Trophoblast cell (in vitro differentiated cells and primary cell): ENCODE measurements around the gene CCDC146.
A peak's percentile ranks its signal among the peaks of the same experiment; 100 is the strongest.

Source experiments
- DNase-seq, 2 donors: peaks; one replicate each; pipeline ENCODE4 v3.0.0-alpha.2; 2016
- H2AFZ ChIP-seq: 2 replicates; pipeline ENCODE4 v1.6.1; 2013; ENCODE audit warnings: low read length, moderate library complexity, mild to moderate bottlenecking; ENCODE audit not compliant: insufficient read depth, poor library complexity
- H2AK5ac ChIP-seq: 2 replicates; pipeline ENCODE4 v1.6.1; 2013; ENCODE audit warnings: mild to moderate bottlenecking, low read length
- H2BK120ac ChIP-seq: 2 replicates; pipeline ENCODE4 v1.6.1; 2013; ENCODE audit warnings: low read length, mild to moderate bottlenecking, moderate library complexity; ENCODE audit not compliant: insufficient read depth, poor library complexity
- H2BK12ac ChIP-seq: 2 replicates; pipeline ENCODE4 v1.6.1; 2013; ENCODE audit warnings: mild to moderate bottlenecking, low read length, moderate library complexity
- H2BK5ac ChIP-seq: 2 replicates; pipeline ENCODE4 v1.6.1; 2013; ENCODE audit warnings: low read length, low read depth, moderate library complexity, mild to moderate bottlenecking; ENCODE audit not compliant: poor library complexity
- H3K14ac ChIP-seq: 2 replicates; pipeline ENCODE4 v1.6.1; 2013; ENCODE audit warnings: mild to moderate bottlenecking, low read length
- H3K18ac ChIP-seq: 2 replicates; pipeline ENCODE4 v1.6.1; 2013; ENCODE audit warnings: mild to moderate bottlenecking, low read length
- H3K23ac ChIP-seq: 2 replicates; pipeline ENCODE4 v1.6.1; 2013; ENCODE audit warnings: low read length
- H3K27ac ChIP-seq: 2 replicates; pipeline ENCODE4 v1.5.1; 2013; ENCODE audit warnings: low read depth, mild to moderate bottlenecking, inconsistent platforms, low read length, moderate library complexity
- H3K27me3 ChIP-seq: 2 replicates; pipeline ENCODE4 v1.6.1; 2013; ENCODE audit warnings: inconsistent platforms, mild to moderate bottlenecking, low read length, moderate library complexity; ENCODE audit not compliant: insufficient read depth
- H3K36me3 ChIP-seq, 2 experiments: 1 replicate in 1 of 2; 2 replicates in 1 of 2; pipeline ENCODE4 v1.6.1; 2013; ENCODE audit warnings: low read length in 2 of 2, mild to moderate bottlenecking in 2 of 2, moderate library complexity in 1 of 2; ENCODE audit not compliant: insufficient read depth in 2 of 2, control insufficient read depth in 1 of 2
- H3K4ac ChIP-seq: 2 replicates; pipeline ENCODE4 v1.6.1; 2013; ENCODE audit warnings: low read depth, mild to moderate bottlenecking, low read length, moderate library complexity
- H3K4me1 ChIP-seq, 2 experiments: 1 replicate in 1 of 2; 2 replicates in 1 of 2; pipeline ENCODE4 v1.6.1; 2013; ENCODE audit warnings: low read length in 2 of 2, mild to moderate bottlenecking in 2 of 2, moderate library complexity in 1 of 2; ENCODE audit not compliant: insufficient read depth in 2 of 2, control insufficient read depth in 1 of 2
- H3K4me2 ChIP-seq: 2 replicates; pipeline ENCODE4 v1.6.1; 2013; ENCODE audit warnings: inconsistent platforms, mild to moderate bottlenecking, low read length, moderate library complexity
- H3K4me3 ChIP-seq: 2 replicates; pipeline ENCODE4 v1.5.1; 2013; ENCODE audit warnings: mild to moderate bottlenecking, low read depth, low read length, inconsistent platforms
- H3K79me1 ChIP-seq: one replicate; pipeline ENCODE4 v1.6.1; 2013; ENCODE audit warnings: low read length
- H3K79me2 ChIP-seq: 2 replicates; pipeline ENCODE4 v1.6.1; 2013; ENCODE audit warnings: low read length, mild to moderate bottlenecking; ENCODE audit not compliant: control insufficient read depth, insufficient read depth, poor library complexity
- H3K9ac ChIP-seq: 2 replicates; pipeline ENCODE4 v1.6.1; 2013; ENCODE audit warnings: mild to moderate bottlenecking, low read length
- H3K9me3 ChIP-seq: 2 replicates; pipeline ENCODE4 v1.6.1; 2013; ENCODE audit warnings: low read depth, mild to moderate bottlenecking, control low read depth, inconsistent platforms, low read length; ENCODE audit not compliant: insufficient read depth
- H4K12ac ChIP-seq: 2 replicates; pipeline ENCODE4 v1.6.1; 2013; ENCODE audit warnings: low read depth, mild to moderate bottlenecking, low read length, moderate library complexity
- H4K8ac ChIP-seq: 2 replicates; pipeline ENCODE4 v1.6.1; 2013; ENCODE audit warnings: low read depth, mild to moderate bottlenecking, low read length, moderate library complexity
- H4K91ac ChIP-seq: one replicate; pipeline ENCODE4 v1.6.1; 2013; ENCODE audit warnings: low read depth, mild to moderate bottlenecking, low read length, moderate library complexity
- WGBS: extraction: QIAGEN DNeasy Blood & Tissue Kit; methylation state at CpG from one replicate; pipeline ENCODE4 v1.1.7; 2013; ENCODE audit warnings: missing lambda C conversion rate; ENCODE audit not compliant: insufficient read length, insufficient coverage; ENCODE audit errors: extremely low coverage; 5-methylcytosine and 5-hydroxymethylcytosine counted together

The CCDC146 gene

DNA sequence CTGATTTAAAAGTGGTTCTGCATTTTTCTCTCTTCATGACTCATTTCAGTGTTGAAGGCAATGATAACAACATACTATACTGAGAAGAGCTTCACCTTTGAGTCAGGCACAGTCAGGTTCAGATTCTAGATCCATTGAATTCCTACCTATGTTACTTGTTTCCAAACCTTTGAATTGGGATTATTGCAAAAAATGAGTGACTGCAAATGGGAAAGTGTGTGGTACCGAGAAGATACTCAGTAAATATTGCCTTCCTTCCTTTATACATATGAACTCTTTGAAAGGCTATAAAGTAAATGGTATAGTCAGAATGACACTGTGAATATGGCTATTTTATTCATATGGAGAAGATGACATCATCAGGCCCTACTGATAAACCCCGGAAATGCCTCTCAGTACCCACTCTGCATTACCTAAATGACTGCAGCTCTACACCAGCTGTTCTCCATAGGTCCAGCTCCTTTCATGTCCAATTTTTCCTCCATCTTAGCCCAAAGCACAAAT is 143.9 kb downstream of the CCDC146 start:
- no peak overlapping the region for H2BK12ac ChIP-seq
- H3K9ac ChIP-seq, result no peak overlapping the region
- H3K4me3 ChIP-seq, result no peak overlapping the region
- DNase-seq, result peak in 1 of 2 donors; percentile 33
- no peaks in the 10 kb centered on the region for H3K79me1 ChIP-seq
- no peaks in the 10 kb centered on the region for H3K27me3 ChIP-seq
- H3K36me3 ChIP-seq, result no peaks in the 10 kb centered on the region
- H4K8ac ChIP-seq, result no peak overlapping the region
- no peak overlapping the region for H2BK120ac ChIP-seq
- H3K4me1 ChIP-seq, result no peaks in the 10 kb centered on the region
- no peak overlapping the region for H3K4ac ChIP-seq
- H3K79me2 ChIP-seq, result no peaks in the 10 kb centered on the region
- no peak overlapping the region for H3K14ac ChIP-seq
- no peak overlapping the region for H2AFZ ChIP-seq
- WGBS, result no CpG with 5 or more reads among the region's 2 CpGs
- no peak overlapping the region for H2AK5ac ChIP-seq
- H4K12ac ChIP-seq, result no peak overlapping the region
- no peak overlapping the region for H3K4me2 ChIP-seq
- H4K91ac ChIP-seq, result no peak overlapping the region
- no peaks in the 10 kb centered on the region for H3K9me3 ChIP-seq
- H3K23ac ChIP-seq, result no peak overlapping the region
- no peak overlapping the region for H2BK5ac ChIP-seq
- H3K18ac ChIP-seq, result no peak overlapping the region
- H3K27ac ChIP-seq, result no peak overlapping the region

DNA sequence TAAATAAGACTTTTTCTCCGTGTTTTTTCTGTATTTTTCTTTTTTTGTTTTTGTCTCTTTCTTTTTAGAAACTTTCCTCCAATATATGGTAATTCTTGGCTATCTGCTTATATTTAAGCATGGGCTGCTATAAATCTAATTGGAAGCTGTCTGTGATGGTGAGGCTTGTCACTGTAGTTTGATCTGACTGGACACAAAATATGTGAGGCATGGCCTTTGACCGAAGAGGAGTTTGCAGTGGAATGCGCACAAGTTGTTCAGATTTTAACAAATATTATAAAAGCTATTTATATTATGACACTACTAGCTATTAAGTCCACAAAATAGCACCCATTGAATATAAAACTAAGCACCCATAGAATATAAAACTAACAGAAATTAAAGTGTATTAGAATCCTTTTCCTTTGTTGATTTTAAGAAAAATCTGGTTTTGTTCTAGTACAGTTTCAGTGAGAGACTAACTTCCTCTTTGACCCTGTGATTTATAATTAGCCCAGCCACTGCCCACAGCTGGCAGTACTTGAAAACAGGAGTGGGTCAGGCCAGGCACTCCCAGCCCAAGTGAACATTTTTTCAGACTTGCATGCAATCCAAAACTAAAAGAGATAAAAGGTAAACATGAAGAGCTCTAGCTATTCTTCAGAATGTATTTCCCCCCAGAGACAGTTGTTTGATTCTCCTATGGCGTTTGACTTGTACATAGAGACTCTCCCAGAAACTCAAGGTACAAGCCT is 147.1 kb downstream of the CCDC146 start:
- Histone ChIP-seq H3K27ac (no peak overlapping the region), H2AK5ac (no peak overlapping the region), H3K36me3 (no peaks in the 10 kb centered on the region), H3K9me3 (no peaks in the 10 kb centered on the region), H4K8ac (no peak overlapping the region), H2BK120ac (no peak overlapping the region), H3K4ac (no peak overlapping the region), H3K79me2 (no peaks in the 10 kb centered on the region), H2AFZ (no peak overlapping the region), H4K91ac (no peak overlapping the region), H3K14ac (no peak overlapping the region), H3K18ac (no peak overlapping the region), H4K12ac (no peak overlapping the region), H3K23ac (no peak overlapping the region), H2BK12ac (no peak overlapping the region), H2BK5ac (no peak overlapping the region), H3K4me1 (no peaks in the 10 kb centered on the region), H3K9ac (no peak overlapping the region), H3K27me3 (no peaks in the 10 kb centered on the region), H3K4me2 (no peak overlapping the region), H3K79me1 (no peaks in the 10 kb centered on the region), H3K4me3 (no peak overlapping the region)
- no peak for DNase-seq
- WGBS, result no CpG with 5 or more reads among the region's 4 CpGs

DNA sequence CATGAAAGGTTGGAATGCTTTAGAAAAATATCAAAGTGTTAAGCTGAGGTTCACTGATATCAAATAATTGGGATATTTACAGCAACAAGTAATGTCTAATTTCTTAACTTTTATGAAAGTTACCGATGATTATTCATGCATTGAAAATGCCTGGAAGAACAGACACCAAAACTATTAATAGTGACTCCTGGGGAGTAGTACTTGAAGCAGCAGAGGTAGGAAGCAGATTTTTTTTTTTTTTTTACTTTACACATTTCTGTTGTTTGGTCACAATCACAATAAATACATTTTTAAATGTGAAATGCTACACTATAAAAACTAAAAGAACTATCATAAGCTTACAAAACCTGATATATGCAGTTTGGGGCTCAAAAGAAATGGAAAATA is 147.7 kb downstream of the CCDC146 start:
- H3K23ac ChIP-seq, result no peak overlapping the region
- H3K27ac ChIP-seq, result no peak overlapping the region
- H2BK5ac ChIP-seq, result no peak overlapping the region
- H4K12ac ChIP-seq, result no peak overlapping the region
- no peak overlapping the region for H2AFZ ChIP-seq
- DNase-seq, result no peak
- no peaks in the 10 kb centered on the region for H3K27me3 ChIP-seq
- no peak overlapping the region for H2BK12ac ChIP-seq
- H3K18ac ChIP-seq, result no peak overlapping the region
- H3K9ac ChIP-seq, result no peak overlapping the region
- no peaks in the 10 kb centered on the region for H3K36me3 ChIP-seq
- H4K91ac ChIP-seq, result no peak overlapping the region
- H3K4me1 ChIP-seq, result no peaks in the 10 kb centered on the region
- no peak overlapping the region for H3K14ac ChIP-seq
- no peaks in the 10 kb centered on the region for H3K79me1 ChIP-seq
- H3K9me3 ChIP-seq, result no peaks in the 10 kb centered on the region
- no peak overlapping the region for H2BK120ac ChIP-seq
- no peak overlapping the region for H2AK5ac ChIP-seq
- no peak overlapping the region for H3K4me3 ChIP-seq
- no peak overlapping the region for H4K8ac ChIP-seq
- H3K79me2 ChIP-seq, result no peaks in the 10 kb centered on the region
- no CpG with 5 or more reads among the region's 1 CpG for WGBS
- H3K4ac ChIP-seq, result no peak overlapping the region
- H3K4me2 ChIP-seq, result no peak overlapping the region

DNA sequence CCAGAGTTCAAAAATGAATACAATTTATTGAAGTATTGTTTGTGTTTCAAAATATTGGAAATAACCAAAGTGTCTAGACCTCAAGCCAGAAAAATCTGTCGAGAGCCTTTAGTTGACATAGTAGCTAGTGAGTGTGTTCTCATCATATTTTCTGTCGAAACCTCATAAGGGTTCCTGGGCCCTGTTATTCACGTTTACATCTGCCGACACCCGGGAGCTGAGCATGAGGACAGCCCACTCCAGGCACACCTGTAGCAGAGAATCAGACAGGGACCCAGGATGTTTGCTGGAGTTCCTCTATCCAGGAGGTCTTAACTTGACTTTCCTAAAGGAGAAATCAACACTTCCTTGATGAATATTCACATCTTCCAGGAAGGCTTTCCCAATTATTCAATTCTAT is 149.4 kb downstream of the CCDC146 start:
- no peaks in the 10 kb centered on the region for H3K36me3 ChIP-seq
- H3K4me3 ChIP-seq, result no peak overlapping the region
- no peak overlapping the region for H3K18ac ChIP-seq
- H4K91ac ChIP-seq, result no peak overlapping the region
- no peak overlapping the region for H2AK5ac ChIP-seq
- no peak overlapping the region for H2BK12ac ChIP-seq
- no peaks in the 10 kb centered on the region for H3K79me2 ChIP-seq
- H3K27me3 ChIP-seq, result no peaks in the 10 kb centered on the region
- H3K4me2 ChIP-seq, result no peak overlapping the region
- no peak overlapping the region for H3K27ac ChIP-seq
- no peak overlapping the region for H2BK120ac ChIP-seq
- no peak overlapping the region for H3K4ac ChIP-seq
- no peak overlapping the region for H4K8ac ChIP-seq
- no peaks in the 10 kb centered on the region for H3K9me3 ChIP-seq
- H2BK5ac ChIP-seq, result no peak overlapping the region
- H3K14ac ChIP-seq, result no peak overlapping the region
- DNase-seq, result no peak
- no CpG with 5 or more reads among the region's 5 CpGs for WGBS
- no peaks in the 10 kb centered on the region for H3K79me1 ChIP-seq
- H3K4me1 ChIP-seq, result no peaks in the 10 kb centered on the region
- no peak overlapping the region for H2AFZ ChIP-seq
- H3K23ac ChIP-seq, result no peak overlapping the region
- H4K12ac ChIP-seq, result no peak overlapping the region
- H3K9ac ChIP-seq, result no peak overlapping the region
